GM19468 (cell line): ENCODE data around the gene UBN1.

ENCODE experiments used
- ATAC-seq: cut with Tn5 transposase; IDR thresholded peaks from one replicate; pipeline ENCODE4 v1.9.1; 2021; ENCODE audit warnings: mild to moderate bottlenecking, moderate library complexity, moderate number of reproducible peaks; ENCODE audit not compliant: unreplicated experiment; ENCODE audit errors: extremely low read depth

Gene UBN1

GRCh38 chr16:4846901-4847773, at the start of gene UBN1, which contains the start of gene GLYR1:
UBN1 (plus strand) TSS chr16:4847481; CDS start chr16:4852918, 5,437 bp downstream.
GLYR1 (minus strand) TSS chr16:4847288; CDS start chr16:4847265, 23 bp downstream.
- peak; percentile 90 for ATAC-seq

GRCh38 chr16:4797805-4798252, 49.5 kb upstream of the UBN1 start:
- ATAC-seq: no peak

GRCh38 chr16:4798456-4798855, 48.8 kb upstream of the UBN1 start:
- ATAC-seq: no peak

GRCh38 chr16:4799171-4799855, 48.0 kb upstream of the UBN1 start:
- no peak for ATAC-seq

GRCh38 chr16:4800290-4801041, 46.8 kb upstream of the UBN1 start:
- ATAC-seq: no peak

GRCh38 chr16:4801051-4801961, 46.0 kb upstream of the UBN1 start:
- ATAC-seq: no peak

GRCh38 chr16:4801962-4802658, 45.2 kb upstream of the UBN1 start, which contains the start of gene ROGDI:
ROGDI (minus strand) TSS chr16:4802633; CDS start chr16:4802571, 62 bp downstream.
- ATAC-seq: peak; percentile 47

GRCh38 chr16:4802659-4803287, 44.5 kb upstream of the UBN1 start:
- peak; percentile 76 for ATAC-seq

GRCh38 chr16:4803401-4803844, 43.9 kb upstream of the UBN1 start:
- no peak for ATAC-seq

GRCh38 chr16:4803898-4804762, 43.2 kb upstream of the UBN1 start:
- ATAC-seq: no peak

- no peak for ATAC-seq
These were observed 42.0 kb upstream of the UBN1 start for GRCh38 chr16:4805231-4805630.

GRCh38 chr16:4806280-4806679, 41.0 kb upstream of the UBN1 start:
- no peak for ATAC-seq

- no peak for ATAC-seq
These were observed 36.0 kb upstream of the UBN1 start for GRCh38 chr16:4811242-4811641.

- no peak for ATAC-seq
These were observed 35.5 kb upstream of the UBN1 start for GRCh38 chr16:4811773-4812172.

GRCh38 chr16:4813251-4814003, 33.9 kb upstream of the UBN1 start:
- ATAC-seq: no peak

GRCh38 chr16:4814046-4814445, 33.2 kb upstream of the UBN1 start:
- no peak for ATAC-seq
